ENCODE measurements around the gene PLSCR1.

DNA sequence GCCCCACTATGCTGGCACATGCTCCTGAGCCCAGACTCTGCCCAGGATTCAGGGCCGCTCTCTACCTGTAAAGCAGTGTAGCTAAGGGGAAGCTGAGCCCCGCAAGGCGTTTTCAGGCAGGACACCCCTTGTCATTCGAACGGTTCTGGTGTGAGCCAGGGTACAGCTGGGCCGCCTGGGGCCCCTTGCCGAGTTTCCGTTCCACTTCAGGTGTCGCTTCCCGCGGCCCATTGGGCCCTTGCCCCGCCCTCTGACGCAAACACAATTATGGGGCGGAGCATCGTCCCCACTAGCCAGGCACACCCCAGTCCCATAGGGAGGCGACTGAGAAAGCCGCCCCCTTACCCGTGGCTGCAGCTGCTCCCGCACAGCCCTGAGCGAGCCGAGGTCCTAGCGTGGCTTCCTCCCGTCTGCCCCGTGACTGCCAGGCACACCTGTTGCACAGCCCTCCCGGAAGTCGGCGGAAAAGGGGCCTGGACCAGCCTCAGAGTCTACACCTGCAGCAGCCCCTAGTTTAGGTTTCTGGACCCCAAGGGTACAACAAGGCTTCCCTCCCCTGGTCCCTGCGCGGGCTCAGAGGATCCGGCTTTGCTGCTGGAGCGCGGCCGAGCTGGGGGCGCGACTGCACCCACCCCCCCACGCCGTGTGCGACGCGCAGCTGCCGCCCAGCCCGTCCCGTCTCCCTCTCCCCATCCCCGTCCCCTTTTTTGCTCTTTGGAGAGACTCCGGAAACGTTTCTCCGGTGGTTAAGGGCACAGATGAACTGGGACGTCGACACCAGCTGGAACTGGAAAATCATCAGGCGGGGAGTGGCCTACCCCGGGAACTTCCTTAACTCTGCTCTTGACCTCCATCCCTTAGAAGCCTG is 75.0 kb downstream of the PLSCR1 start, which contains the start of gene PLSCR2:
- no peak for TF ChIP-seq POLR2A (IDR thresholded peaks at IDR 0.05)
- TF ChIP-seq, protein P1, sequence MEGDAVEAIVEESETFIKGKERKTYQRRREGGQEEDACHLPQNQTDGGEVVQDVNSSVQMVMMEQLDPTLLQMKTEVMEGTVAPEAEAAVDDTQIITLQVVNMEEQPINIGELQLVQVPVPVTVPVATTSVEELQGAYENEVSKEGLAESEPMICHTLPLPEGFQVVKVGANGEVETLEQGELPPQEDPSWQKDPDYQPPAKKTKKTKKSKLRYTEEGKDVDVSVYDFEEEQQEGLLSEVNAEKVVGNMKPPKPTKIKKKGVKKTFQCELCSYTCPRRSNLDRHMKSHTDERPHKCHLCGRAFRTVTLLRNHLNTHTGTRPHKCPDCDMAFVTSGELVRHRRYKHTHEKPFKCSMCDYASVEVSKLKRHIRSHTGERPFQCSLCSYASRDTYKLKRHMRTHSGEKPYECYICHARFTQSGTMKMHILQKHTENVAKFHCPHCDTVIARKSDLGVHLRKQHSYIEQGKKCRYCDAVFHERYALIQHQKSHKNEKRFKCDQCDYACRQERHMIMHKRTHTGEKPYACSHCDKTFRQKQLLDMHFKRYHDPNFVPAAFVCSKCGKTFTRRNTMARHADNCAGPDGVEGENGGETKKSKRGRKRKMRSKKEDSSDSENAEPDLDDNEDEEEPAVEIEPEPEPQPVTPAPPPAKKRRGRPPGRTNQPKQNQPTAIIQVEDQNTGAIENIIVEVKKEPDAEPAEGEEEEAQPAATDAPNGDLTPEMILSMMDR (IDR thresholded peaks at IDR 0.05): no peak
